GM21825 (cell line): ENCODE data around the gene CHST13.

Experiments
- ATAC-seq: cut with Tn5 transposase; IDR thresholded peaks from one replicate; pipeline ENCODE4 v1.9.1; 2021; ENCODE audit warnings: mild to moderate bottlenecking, moderate library complexity; ENCODE audit not compliant: unreplicated experiment

CHST13 gene

DNA sequence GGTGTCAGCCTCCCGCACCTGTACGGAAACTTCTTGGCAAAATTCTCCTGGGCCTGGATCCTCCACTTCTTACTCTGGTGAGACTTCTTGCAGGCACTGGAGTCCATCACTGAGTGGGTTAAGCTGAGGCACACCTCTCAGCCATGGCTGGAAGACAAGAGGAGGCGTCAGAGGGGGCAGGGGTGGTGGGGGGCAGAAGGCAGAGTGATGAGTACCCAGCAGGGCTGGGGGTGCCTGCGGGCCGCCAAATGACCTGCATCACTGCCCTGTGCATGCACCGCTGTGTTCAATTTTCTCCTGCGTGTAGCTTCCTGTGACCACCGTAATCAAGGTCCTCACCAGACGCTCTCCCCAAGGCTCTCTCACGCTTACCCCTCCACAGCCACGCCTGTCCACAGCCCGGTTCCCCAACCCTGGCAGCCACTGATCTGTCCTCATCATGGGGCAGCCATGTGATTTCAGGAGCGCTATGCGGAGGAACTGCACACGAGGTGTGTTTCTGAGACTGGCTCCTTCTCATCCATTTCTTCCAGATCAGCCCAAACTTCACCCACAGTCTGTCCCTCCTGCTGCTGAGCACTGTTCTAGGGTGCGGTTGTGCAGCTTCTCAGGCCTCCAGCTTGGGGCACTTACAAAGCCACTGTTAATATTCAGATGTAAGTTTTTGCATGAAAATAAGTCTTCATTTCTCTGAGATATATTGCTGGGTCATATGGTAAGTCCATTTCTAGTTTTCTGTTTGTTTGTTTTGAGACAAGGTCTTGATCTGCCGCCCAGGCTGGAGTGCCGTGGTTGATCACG is 29.5 kb downstream of the CHST13 start:
- no peak for ATAC-seq

DNA sequence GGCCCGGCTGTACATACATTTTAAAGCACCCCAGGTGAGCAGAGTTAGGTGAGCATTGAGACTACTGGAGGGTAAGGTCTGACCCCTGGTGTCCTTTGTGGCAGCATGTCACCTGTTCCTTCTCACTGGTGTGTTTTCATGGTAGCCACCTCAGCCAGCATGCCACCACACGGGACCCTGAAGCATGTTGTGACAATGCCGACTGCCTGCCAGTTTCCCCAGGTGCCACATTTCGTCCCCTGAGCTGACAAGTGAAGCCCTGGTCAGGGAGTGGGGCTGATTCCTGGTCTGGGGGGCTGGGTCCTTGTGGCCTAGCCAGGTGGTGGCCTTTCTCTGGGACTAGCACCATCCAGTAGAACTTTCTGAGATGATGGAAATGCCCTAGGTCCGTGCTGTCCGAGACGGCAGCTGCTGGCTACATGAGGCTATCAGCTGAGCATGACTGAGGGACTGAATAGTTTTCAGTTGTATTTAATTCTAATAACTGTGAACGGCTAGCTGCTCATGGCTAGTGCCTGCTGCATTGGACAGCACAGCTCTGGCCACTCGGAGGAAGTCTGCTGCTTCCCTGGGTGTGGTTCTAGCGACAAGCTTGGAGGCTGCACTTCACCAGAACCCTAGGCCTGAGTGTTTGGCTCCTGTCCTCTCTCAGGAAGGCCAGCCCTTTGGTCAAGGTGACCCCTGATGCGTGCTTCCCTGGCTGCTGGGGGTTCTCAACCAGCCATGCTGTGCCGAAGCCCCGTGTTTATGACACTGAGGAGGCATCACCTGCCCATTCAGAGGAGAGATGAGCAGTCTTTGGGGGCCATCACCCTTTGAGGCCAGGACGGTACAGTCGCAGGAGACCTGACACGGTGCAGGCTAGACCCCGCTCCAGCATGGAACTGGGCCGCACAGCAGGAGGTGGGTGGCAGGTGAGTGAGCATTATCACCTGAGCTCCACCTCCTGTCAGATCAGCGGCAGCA is 30.9 kb downstream of the CHST13 start:
- ATAC-seq = no peak

DNA sequence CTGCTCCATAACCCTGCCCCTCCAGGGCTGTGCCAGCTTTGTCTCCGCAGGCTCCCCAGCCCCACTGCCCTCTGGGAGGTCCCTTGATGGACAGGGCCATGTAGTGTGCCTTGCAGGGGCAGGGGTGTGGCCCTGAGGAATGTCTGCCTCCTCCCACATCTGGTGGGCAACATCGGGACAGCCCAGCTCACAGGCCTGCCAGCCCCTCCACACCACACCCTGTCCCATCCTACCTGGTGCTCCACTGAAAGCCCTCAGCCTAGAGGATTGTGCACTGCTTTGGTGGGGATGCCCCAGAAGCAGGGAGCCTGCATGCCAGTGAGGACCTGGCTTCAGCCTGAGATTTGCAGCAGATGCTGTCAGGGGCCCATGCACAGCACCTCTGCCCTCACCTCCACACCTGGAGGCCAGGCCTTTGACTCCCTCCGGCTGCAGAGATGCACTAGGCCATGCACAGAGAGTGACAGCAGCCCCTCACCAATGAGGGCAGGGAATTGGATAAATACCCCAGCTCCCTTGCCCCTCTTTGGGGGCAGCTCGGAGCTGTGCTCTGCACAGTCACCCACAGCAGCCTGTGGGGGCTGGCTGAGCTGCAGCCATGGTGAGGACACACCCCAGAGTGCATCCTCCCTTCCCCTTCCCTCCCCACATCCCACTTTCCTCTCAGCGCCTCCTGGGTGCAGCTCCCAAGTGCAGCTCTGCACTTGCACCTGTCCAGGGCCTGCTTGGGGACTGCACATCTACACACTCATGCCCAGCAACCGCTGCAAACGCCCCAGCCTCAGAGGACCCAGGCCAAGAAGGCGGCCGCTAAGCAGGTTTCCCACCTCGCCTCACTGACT is 32.1 kb downstream of the CHST13 start:
- no peak for ATAC-seq

DNA sequence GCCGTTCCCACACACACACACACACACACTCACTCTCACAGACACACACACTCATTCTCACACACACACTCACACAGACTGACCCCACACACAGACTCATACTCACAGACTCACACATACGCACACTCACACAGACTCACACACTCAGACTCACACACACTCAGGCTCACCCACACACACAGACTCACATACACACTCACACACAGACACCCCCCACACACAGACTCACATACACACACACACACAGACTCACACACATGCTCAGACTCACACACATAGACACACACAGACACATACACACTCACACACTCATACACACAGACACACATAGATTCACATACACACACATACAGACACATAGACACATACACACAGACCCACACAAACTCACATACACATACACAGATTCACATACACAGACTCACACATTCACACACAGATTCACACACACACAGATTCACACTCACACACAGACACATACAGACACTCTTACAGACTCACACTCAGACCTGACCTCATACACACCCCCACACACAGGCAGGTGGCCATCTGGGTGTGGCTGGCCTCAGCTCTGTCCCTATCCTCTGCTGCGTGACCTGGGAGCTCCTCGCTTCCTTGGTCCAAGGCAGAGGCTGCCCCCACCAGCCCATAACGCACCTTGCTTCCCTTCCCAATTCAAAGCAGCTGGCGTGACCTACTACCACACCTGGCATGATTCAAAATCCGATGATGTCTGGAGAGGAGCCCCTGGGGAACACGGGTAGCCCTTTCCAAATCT is 32.9 kb downstream of the CHST13 start:
- no peak for ATAC-seq

DNA sequence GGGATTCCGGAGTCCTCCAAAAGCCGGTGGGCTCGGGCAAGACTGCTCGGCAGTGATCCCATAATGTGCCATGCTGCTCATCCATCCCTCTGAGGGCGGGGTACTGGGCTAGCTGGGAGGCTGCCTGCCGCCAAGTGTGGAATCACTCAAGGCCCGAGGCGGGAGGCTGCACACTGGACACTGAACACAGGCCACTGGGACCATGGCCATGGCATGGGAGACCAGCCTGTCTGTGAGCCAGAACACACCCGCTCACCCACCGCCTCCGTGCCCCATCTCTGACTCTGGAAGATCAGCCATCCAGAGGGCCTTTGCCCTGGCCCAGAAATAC is 33.4 kb downstream of the CHST13 start:
- ATAC-seq = no peak

DNA sequence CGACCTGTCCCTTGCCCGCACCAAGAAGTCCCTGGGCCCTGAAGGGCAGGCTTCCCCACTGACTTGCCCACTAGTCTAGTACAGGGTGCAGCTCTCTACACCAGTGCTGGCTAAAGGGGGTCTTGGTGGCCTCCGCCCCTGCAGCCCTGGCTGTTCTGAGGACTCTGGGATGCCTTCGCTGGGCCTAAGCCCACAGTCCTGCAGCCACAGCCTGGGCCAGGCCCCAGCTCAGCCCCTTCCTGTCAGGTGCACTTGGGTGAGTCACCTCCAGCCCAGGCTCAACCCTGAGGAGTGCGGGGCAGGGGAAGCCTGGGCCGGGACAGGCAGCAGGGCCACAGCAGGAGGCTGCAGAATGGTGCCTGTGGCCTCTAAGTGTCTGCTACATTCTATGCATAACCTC is 33.8 kb downstream of the CHST13 start:
- ATAC-seq = no peak

DNA sequence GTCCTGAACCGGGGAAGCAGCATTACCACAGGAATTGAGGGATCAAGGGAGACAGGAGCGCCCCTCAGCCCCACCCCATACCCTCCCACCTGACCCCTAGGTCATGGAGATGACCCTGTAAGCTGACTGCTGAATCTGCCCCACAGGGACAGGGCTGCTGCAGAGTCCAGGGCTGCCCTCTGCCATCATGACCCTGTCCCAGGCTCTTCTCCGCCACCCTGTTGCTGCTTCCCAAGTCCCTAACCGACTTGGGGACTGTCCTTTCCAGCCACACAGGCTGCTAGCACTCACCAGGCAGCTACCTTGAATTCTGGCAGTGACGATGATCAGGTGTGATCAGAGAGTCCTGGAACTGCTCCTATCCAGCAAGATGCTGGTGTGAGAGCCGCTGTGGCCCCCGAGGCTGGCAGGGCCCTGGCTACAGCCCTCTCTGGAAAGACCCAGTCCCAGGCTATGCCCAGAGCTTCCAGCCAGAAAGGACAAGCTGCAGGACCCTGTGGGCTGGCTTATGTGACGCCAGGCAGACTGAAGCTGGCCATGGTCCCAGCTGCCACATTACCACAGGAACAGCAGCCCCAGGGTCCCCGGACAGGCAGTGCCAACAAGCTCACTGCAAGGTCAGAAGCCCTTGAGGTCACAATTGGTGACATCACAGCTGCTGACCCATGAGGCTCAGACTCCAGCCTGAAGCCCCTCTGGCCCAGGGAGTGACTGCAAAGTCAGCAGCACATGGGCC is 34.5 kb downstream of the CHST13 start, which contains the start of gene C3orf22:
TSS of gene C3orf22 (minus strand) at position 597 of the 736 bp plus-strand sequence. CDS start 5,542 bp downstream, outside the sequence.
- ATAC-seq = no peak

DNA sequence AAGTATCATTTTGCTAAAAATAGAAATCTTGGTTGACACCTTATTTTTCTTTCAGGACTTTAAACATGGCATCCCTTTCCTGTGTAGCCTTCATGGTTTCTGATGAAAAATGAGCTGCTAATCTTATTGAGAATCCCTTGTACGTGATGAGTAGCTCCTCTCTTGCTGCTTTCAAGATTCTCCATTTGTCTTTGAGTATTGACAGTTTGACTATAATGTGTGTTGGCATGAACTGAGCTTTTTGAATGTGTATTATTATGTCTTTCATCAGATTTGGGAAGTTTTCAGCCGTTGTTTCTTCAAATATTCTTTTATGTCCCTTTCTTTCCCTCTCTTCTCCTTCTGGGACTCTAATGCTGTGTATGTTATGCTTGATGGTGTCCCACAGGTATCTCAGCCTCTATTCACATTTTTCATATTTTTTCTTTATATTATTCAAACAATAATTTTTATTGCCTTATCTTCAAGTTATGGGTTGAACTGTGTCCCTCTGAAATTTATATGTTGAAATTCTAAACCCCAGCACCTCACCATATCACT is 38.9 kb downstream of the CHST13 start:
- ATAC-seq = no peak

DNA sequence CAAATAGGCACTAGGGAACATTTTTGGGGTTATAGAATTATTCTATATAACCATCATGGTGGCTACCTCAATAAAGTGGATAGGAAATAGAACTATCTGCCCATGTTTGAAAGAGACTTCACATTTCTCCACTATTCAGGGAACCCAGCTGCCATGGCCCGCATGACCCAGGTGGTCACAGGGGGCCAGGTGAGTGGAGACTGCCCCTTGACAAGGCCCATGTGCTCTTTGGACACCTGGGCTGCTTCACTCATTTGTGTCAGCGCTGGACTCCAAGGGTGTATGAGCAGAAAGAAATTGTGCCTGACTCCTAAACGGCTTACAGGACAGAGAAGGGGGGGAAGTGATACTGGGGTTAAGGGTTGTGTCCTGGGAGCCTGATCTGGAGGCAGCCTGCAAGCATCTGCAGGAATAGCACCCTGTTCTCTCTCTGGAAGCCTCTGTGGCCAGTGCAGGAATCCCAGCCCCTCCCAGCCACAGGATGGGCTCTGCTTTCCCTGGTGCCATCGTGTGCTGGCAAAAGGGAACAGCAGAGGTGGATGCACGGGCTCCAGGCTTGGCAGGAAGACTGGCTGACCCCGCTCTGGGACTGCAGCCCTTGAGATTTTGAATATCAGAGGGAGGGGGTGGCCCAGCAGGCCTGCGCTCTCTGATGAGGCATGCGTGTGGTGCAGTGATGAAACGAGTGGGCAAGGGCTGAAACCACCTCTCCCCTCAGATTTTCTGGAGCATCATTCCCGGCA is 43.9 kb downstream of the CHST13 start:
- ATAC-seq = no peak

DNA sequence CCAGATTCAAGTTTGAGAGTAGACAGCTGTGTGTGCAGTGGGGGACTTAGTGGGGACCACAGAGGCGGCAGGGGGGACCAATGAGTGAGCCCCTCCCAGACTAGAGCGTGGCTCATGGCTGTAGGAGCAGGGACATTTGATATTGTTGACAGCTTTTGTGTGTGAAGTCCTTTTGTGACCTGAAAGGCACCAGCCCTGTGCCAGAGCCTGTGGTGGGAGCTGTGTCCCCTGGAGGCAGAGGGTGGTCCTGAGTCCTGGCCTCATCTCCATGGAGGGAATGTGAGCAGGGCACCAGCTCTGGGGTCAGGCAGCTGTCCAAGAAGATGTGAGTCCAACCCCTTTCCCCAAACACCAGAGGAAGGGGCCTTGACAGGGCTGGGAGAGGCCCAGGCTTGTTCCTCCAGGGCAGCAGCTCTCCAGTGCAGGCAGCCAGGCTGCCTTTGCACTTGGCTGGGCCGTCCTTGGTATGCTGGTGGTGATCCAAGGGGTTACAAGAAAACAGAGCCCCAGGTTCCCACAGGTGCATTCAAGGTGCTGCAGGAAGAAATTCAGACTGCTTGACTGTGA is 44.9 kb downstream of the CHST13 start:
- no peak for ATAC-seq

DNA sequence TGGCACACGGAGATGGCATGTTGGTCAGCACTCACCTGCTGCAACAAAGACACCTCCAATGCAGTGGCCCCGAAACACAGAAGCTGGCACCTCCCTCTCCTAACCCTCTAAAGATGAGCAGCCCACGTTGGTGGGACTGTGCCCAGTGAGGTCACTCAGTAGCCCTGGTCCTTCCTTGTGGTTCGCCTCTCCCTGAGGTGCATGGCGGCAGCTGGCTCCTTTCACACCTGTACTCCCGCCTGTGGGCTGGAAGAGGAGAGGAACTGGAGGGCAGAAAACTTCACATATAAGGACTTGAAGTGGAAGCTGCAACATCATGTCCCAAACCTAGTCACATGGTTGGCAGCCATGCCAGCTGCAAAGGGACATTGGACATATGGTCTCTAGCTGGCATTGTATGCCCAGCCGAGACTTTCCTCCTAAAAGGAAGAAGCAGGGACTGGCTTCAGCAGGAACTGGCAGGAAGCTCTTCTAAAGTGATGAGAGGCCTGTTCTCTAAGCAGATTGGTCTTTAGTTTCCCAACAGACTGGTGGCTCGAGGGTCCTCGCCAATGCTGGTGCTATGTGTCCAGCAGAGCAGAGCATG is 45.5 kb downstream of the CHST13 start:
- ATAC-seq = no peak

DNA sequence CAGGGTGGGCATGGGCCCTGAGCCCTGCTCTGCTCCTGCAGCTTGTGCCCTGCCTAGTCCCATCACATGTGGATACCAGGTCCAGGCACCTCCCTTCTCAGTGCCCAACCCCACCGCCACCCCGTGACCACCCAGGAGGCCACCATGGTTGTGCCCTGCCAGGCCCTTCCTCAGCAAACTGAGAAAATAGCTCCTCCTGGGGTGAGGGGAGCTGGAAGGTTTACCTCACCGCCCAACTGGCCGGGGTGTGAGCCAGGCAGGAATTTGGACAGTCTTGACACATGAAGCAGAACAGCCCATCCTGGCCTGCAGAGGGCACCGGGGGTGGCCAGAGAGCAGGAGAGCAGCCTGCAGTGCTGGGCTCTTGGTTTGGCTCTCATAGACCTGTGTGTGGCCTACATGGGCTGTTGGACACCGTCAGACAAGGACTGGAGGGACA is 46.2 kb downstream of the CHST13 start:
- ATAC-seq = no peak

DNA sequence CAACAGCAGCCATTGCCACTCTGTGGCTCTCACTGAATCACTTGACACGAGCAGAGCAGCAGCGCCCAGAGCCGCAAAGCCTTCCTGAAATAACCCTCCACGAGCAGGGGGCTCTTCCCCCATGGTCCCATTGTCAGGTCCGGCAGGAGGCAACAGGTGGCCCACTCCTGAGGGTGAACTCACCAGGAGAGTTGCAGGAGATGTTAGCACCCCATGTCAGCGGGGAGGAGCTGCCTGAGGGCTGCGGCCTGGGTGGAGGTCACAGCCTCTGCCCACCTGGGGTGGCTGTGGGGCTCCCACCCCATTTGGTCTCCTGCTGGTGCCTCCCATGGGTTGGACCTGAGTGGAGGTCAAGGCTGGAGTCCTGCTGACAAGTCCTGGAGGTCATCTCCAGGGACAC is 47.1 kb downstream of the CHST13 start:
- no peak for ATAC-seq

DNA sequence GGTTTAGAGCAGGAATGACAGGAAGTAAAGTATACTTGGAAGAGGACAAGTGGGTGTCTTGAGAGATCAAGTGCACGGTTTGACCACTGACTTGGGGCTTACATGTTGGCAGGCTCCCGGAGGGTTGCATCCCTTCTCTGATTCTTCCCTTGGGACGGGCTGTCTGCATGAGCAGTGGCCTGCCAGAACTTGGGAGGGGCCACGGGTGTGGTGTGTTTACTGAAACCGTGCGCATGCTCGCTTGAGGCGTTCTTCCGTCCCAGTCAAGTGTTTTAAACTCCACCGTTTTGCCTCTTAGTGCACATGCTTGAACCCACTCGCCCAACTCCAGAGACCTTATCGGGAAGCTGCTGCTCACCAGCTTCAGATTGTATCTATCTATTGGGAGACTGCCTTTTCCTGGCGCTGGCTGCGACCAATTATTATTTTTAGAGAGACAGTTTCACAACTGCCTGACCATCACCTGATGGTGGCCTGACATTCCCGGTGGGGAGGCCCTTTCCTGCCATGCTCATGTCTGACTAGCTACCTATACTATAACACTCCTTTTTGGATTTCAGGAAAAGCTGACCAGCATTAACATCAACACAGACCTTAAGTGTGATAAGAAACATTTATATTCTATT is 49.6 kb downstream of the CHST13 start:
- no peak for ATAC-seq

DNA sequence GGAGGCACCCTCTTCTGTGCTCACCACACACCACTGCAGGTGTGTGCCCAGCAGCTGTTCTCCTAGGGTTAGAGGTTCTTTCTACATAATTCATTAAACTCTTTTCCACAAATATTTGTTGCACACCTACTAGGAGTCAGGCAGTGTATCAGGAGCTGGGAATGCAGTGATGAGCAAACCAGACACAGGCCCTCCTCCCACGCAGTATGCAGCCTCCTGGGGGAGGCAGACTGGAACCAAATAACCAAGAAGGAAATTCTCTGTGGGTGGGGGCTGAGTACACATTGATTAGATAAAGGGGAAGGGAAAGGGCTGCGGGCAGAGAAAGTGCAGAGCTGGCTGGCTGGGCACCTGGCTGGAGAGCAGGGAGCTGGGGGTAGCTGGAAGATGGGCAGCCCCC is 53.3 kb downstream of the CHST13 start:
- ATAC-seq = no peak

DNA sequence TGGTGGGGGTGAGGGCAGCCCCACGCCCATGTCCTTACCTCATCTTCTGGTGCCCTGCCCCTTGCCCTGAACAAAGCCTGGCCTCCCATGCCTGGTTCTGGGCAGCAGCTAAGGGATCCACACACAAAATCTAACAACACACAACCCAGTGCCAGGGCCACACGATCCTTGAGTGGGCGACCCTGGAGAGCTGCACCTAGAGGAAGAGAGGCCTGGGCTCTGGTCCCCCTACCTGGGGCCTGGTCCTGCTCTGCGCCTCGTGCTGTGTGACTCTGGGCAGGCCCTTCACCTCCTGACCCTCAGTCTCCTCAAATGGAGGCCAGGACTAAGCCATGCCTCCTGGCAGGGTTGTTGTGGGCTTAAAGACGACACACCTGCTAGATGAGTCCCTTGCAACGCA is 54.7 kb downstream of the CHST13 start:
- ATAC-seq = no peak

DNA sequence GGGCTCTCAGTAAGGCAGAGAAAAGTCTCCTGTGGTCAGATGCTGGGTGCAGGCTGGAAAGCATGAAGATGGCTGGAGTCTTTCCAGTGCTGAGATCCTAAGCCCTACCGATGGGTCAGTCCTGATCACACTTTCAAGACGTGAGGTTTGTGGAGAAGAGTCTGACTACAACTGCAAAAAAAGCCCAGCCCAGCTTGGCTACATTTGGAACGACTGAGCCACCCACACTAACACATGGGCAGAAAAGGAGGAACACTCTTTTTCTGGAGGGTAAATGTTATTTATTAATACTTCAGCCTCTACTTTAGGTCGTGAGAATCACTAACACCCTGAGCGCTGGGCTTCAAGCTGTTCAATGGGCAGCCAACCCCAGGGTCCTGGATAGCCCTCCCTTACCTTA is 56.8 kb downstream of the CHST13 start:
- no peak for ATAC-seq
